HepG2 (cell line): ENCODE data around the gene HAUS7. TPM values are rescaled to one million over a fixed set of nuclear protein-coding genes. Genes with fewer than 3 reads are reported as not detected.

Source experiments
- ATAC-seq: fragments of 200-7000 bp; cut with Tn5 transposase; 3 replicates; pipeline ENCODE4 v1.9.1; 2020; ENCODE audit warnings: mild to moderate bottlenecking, moderate library complexity
- BruUV-seq: library from RNA; stranded (reverse); fragments of 400-500 nt; replicated peaks from 2 replicates; lab custom pipeline; 2021; lab: Mats Ljungman, UMichigan
- CTCF ChIA-PET: fragments of 300-600 bp; formaldehyde crosslinking; extraction: SDS; loops from one replicate; lab custom pipeline; 2021; ENCODE audit warnings: low total read pairs, inconsistent platforms, low intra/inter-chr PET ratio; lab: Yijun Ruan, JAX
- POLR2A ChIA-PET: fragments of 350-600 bp; sonication (Branson Sonifier 250); formaldehyde crosslinking; loops from one replicate; lab custom pipeline; 2020; ENCODE audit warnings: antibody characterized with exemption, inconsistent platforms; lab: Yijun Ruan, JAX
- DNase-seq: peaks from one replicate; pipeline ENCODE4 v3.0.0-alpha.2; 2015; ENCODE audit warnings: low spot score
- FAIRE-seq: peaks from 3 replicates; lab custom pipeline; 2011; peaks lifted over from hg19 to GRCh38; lab: Jason Lieb, UNC
- H2AFZ ChIP-seq: one replicate; pipeline ENCODE4 v1.6.1; 2011; ENCODE audit warnings: low read length, inconsistent platforms
- H3K27ac ChIP-seq: fragments of 300-600 bp; 3 replicates; pipeline ENCODE4 v1.8.0; 2011; ENCODE audit warnings: mixed run types, mild to moderate bottlenecking, mixed read lengths, low read length, inconsistent platforms; ENCODE audit not compliant: insufficient read depth; ENCODE audit errors: extremely low read length
- H3K27me3 ChIP-seq, 2 experiments: fragments of 200-600 bp in 1 of 2; 2 replicates in 1 of 2; 3 replicates in 1 of 2; pipeline versions ENCODE4 v1.6.0 to v1.8.0; 2011; ENCODE audit warnings: low read length in 2 of 2, mild to moderate bottlenecking in 2 of 2, moderate library complexity in 2 of 2, inconsistent platforms in 1 of 2; ENCODE audit not compliant: insufficient read depth in 2 of 2, control insufficient read depth in 1 of 2
- H3K36me3 ChIP-seq, 2 experiments: fragments of 200-600 bp in 1 of 2; replicated peaks in 1 of 2; 2 replicates in 1 of 2; 3 replicates in 1 of 2; pipeline versions ENCODE4 v1.5.1 to v1.8.0; 2011; ENCODE audit warnings: low read length in 2 of 2, inconsistent platforms in 1 of 2; ENCODE audit not compliant: insufficient read depth in 2 of 2, control insufficient read depth in 1 of 2
- H3K4me1 ChIP-seq: 2 replicates; pipeline ENCODE4 v1.5.1; 2012; ENCODE audit warnings: low read length, inconsistent platforms; ENCODE audit not compliant: insufficient read depth
- H3K4me2 ChIP-seq: 2 replicates; pipeline ENCODE4 v1.6.0; 2011; ENCODE audit warnings: low read depth, low read length, inconsistent platforms
- H3K4me3 ChIP-seq, 3 experiments: fragments of 200-600 bp in 1 of 3; sonication (generic), shearing (Covaris generic) in 1 of 3; replicated peaks in 1 of 3; 2 replicates each; pipeline ENCODE4 v1.5.1; 2011 to 2016; ENCODE audit warnings: low read length in 3 of 3, inconsistent platforms in 2 of 3, low read depth in 2 of 3, mild to moderate bottlenecking in 2 of 3, control low read depth in 1 of 3, mixed read lengths in 1 of 3; ENCODE audit not compliant: insufficient read depth in 1 of 3
- H3K79me2 ChIP-seq: one replicate; pipeline ENCODE4 v1.6.1; 2011; ENCODE audit warnings: low read length, inconsistent platforms; ENCODE audit not compliant: insufficient read depth
- H3K9ac ChIP-seq: 2 replicates; pipeline ENCODE4 v1.6.0; 2011; ENCODE audit warnings: mild to moderate bottlenecking, low read depth, low read length, inconsistent platforms; ENCODE audit not compliant: insufficient read depth
- H3K9me3 ChIP-seq: 2 replicates; pipeline ENCODE4 v1.5.1; 2012; ENCODE audit warnings: mild to moderate bottlenecking, low read length
- H4K20me1 ChIP-seq: 2 replicates; pipeline ENCODE4 v1.6.0; 2011; ENCODE audit warnings: inconsistent platforms, mild to moderate bottlenecking, low read length, moderate library complexity; ENCODE audit not compliant: insufficient read depth
- BCL6 ChIP-seq: IDR thresholded peaks from 2 replicates; pipeline ENCODE4 v1.6.1; 2016; ENCODE audit warnings: missing genetic modification reagents, missing compliant biosample characterization
- HDAC1 ChIP-seq: sonication (generic); formaldehyde crosslinking; IDR thresholded peaks from 2 replicates; pipeline ENCODE4 v1.5.1; 2020; ENCODE audit warnings: mild to moderate bottlenecking, missing genetic modification reagents
- LCORL ChIP-seq, 2 experiments: fragments of 450-650 bp in 1 of 2; sonication (generic) in 1 of 2; formaldehyde crosslinking in 1 of 2; IDR thresholded peaks; 2 replicates each; pipeline versions ENCODE4 v1.5.0 to v1.6.1; 2017 to 2020; ENCODE audit warnings: antibody characterized with exemption in 1 of 2, missing genetic modification reagents in 1 of 2
- NONO ChIP-seq, 2 experiments: fragments of 450-650 bp in 1 of 2; sonication (generic) in 1 of 2; formaldehyde crosslinking in 1 of 2; IDR thresholded peaks in 1 of 2; conservative IDR thresholded peaks in 1 of 2; 2 replicates each; pipeline versions ENCODE4 v1.6.1 to v1.8.0; 2017 to 2022; ENCODE audit warnings: mild to moderate bottlenecking in 1 of 2, missing genetic modification reagents in 1 of 2, moderate library complexity in 1 of 2
- NR2F6 ChIP-seq, 2 experiments: IDR thresholded peaks; 2 replicates each; pipeline ENCODE4 v1.6.1; 2016; ENCODE audit warnings: antibody characterized with exemption in 1 of 2, mild to moderate bottlenecking in 1 of 2
- POLR2A ChIP-seq, 2 experiments: IDR thresholded peaks; 2 replicates each; pipeline ENCODE4 v1.6.1; 2011; ENCODE audit warnings: low read depth in 2 of 2, low read length in 2 of 2, mild to moderate bottlenecking in 1 of 2, moderate library complexity in 1 of 2; ENCODE audit not compliant: insufficient read depth in 1 of 2
- SOX6 ChIP-seq, 2 experiments: fragments of 450-650 bp in 1 of 2; sonication (generic) in 1 of 2; formaldehyde crosslinking in 1 of 2; IDR thresholded peaks; 2 replicates each; pipeline versions ENCODE4 v1.4.0 to v1.6.1; 2017 to 2020; ENCODE audit warnings: antibody characterized with exemption in 1 of 2, mild to moderate bottlenecking in 1 of 2, missing genetic modification reagents in 1 of 2
- TOPORS ChIP-seq: sonication (generic); formaldehyde crosslinking; IDR thresholded peaks from 2 replicates; pipeline ENCODE4 v1.8.0; 2023; ENCODE audit warnings: mild to moderate bottlenecking, missing genetic modification reagents
- ZFY ChIP-seq: sonication (generic); formaldehyde crosslinking; IDR thresholded peaks from 2 replicates; pipeline ENCODE4 v1.4.0; 2020; ENCODE audit warnings: missing genetic modification reagents
- ZFYVE20 ChIP-seq: sonication (generic); formaldehyde crosslinking; IDR thresholded peaks from 2 replicates; pipeline ENCODE4 v1.8.0; 2023; ENCODE audit warnings: low read depth, mild to moderate bottlenecking, moderate library complexity, missing genetic modification reagents, borderline replicate concordance
- ZSCAN25 ChIP-seq: sonication (generic); formaldehyde crosslinking; IDR thresholded peaks from 2 replicates; pipeline ENCODE4 v1.8.0; 2022; ENCODE audit warnings: mild to moderate bottlenecking, missing genetic modification reagents
- WGBS: methylation state at CpG from one replicate; pipeline ENCODE4 v1.1.6; 2017; ENCODE audit warnings: low lambda C conversion rate; 5-methylcytosine and 5-hydroxymethylcytosine counted together
- in situ Hi-C: cut with HindIII; loops from 2 replicates; pipeline ENCODE4 v1.10.0; 2017; ENCODE audit warnings: low pct_unique_long_range_greater_than_20kb; ENCODE audit not compliant: extremely low pct_ligation_motif_present
- intact Hi-C: fragments of 100-400 bp; cut with micrococcal nuclease; formaldehyde crosslinking; loops from one replicate; pipeline ENCODE4 v1.10.0; 2022; ENCODE audit not compliant: unreplicated experiment
- polyA plus RNA-seq, 8 experiments: library from polyadenylated mRNA; depleted of rRNA in 3 of 8; stranded (reverse) in 7 of 8; unstranded in 1 of 8; fragments of >200 nt; fragmentation: Illumina TruSeq in 4 of 8; extraction: Trizol in 4 of 8; gene quantifications; 2 replicates each; pipeline versions ENCODE4 v1.2.1 to v1.2.3, GENCODE V29; 2011 to 2016; ENCODE audit warnings: low read depth in 4 of 8, missing spikeins in 1 of 8, mixed read lengths in 1 of 8; ENCODE audit not compliant: insufficient read depth in 1 of 8
- total RNA-seq, 5 experiments: library from RNA; depleted of rRNA; stranded (reverse); fragments of >200 nt; fragmentation: Illumina TruSeq; extraction: Trizol; gene quantifications; 2 replicates each; pipeline ENCODE4 v1.2.3, GENCODE V29; 2016; ENCODE audit warnings: low read depth in 1 of 5
- TF ChIP-seq, protein P1 (sequence below), 2 experiments: fragments of 450-650 bp in 1 of 2; sonication (generic) in 1 of 2; formaldehyde crosslinking; IDR thresholded peaks; 2 replicates each; pipeline versions ENCODE4 v1.5.0 to v1.8.0; 2020 to 2022; ENCODE audit warnings: mild to moderate bottlenecking in 1 of 2, missing genetic modification reagents in 1 of 2
- TF ChIP-seq, protein P2 (sequence below): sonication (generic); formaldehyde crosslinking; IDR thresholded peaks from 2 replicates; pipeline ENCODE4 v1.4.0; 2020; ENCODE audit warnings: missing genetic modification reagents
- TF ChIP-seq, protein P3 (sequence below): sonication (generic); formaldehyde crosslinking; conservative IDR thresholded peaks from 2 replicates; pipeline ENCODE4 v1.4.0; 2020; ENCODE audit warnings: mild to moderate bottlenecking, missing genetic modification reagents, moderate library complexity

Gene HAUS7
- total and polyA plus RNA-seq, 2 of the 13 experiments (the other 11 are each of a cell fraction or from before 2014, with no cell fraction given): 10.9 to 42.4 TPM

GRCh38 chrX:153491918-153492317 is 21.5 kb upstream of the HAUS7 start:
- POLR2A ChIA-PET: interaction anchor here (0.6 to 2.1 kb wide), 2 partner anchors 21 to 75 kb away, joined by 5 to 9 read pairs; partner anchors contain the start of gene HAUS7
- no peak for FAIRE-seq
- TF ChIP-seq NONO (IDR thresholded peaks at IDR 0.05) (no peak), NONO (CRISPR knock-in tag; conservative IDR thresholded peaks at IDR 0.05) (0 out of 2 replicates have a peak, but pooled peaks have one; percentile 28), LCORL (IDR thresholded peaks at IDR 0.05) (no peak), LCORL (CRISPR knock-in tag; IDR thresholded peaks at IDR 0.05) (0 out of 2 replicates have a peak, but pooled peaks have one; percentile 33), HDAC1 (peak; percentile 42; the same call in 1 of the 2 replicates), BCL6 (CRISPR knock-in tag) (peak; percentile 73), NR2F6 (IDR thresholded peaks at IDR 0.05) (peak; percentile 22; the same call in 1 of the 2 replicates), NR2F6 (CRISPR knock-in tag; IDR thresholded peaks at IDR 0.05) (no peak), SOX6 (IDR thresholded peaks at IDR 0.05) (no peak), SOX6 (CRISPR knock-in tag; IDR thresholded peaks at IDR 0.05) (peak; percentile 14; the same call in 1 of the 2 replicates), ZFYVE20 (CRISPR knock-in tag) (no peak), TOPORS (no peak), ZSCAN25 (0 out of 2 replicates have a peak, but pooled peaks have one; percentile 41), POLR2A (IDR thresholded peaks at IDR 0.05; ENCODE audit: insufficient read depth in 1 of 2, low read depth in 2 of 2, low read length in 2 of 2) (no peak), ZFY (CRISPR knock-in tag) (0 out of 2 replicates have a peak, but pooled peaks have one; percentile 15)
- TF ChIP-seq, protein P1, sequence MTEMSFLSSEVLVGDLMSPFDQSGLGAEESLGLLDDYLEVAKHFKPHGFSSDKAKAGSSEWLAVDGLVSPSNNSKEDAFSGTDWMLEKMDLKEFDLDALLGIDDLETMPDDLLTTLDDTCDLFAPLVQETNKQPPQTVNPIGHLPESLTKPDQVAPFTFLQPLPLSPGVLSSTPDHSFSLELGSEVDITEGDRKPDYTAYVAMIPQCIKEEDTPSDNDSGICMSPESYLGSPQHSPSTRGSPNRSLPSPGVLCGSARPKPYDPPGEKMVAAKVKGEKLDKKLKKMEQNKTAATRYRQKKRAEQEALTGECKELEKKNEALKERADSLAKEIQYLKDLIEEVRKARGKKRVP (CRISPR knock-in tag; IDR thresholded peaks at IDR 0.05): no peak
- TF ChIP-seq, protein P2, sequence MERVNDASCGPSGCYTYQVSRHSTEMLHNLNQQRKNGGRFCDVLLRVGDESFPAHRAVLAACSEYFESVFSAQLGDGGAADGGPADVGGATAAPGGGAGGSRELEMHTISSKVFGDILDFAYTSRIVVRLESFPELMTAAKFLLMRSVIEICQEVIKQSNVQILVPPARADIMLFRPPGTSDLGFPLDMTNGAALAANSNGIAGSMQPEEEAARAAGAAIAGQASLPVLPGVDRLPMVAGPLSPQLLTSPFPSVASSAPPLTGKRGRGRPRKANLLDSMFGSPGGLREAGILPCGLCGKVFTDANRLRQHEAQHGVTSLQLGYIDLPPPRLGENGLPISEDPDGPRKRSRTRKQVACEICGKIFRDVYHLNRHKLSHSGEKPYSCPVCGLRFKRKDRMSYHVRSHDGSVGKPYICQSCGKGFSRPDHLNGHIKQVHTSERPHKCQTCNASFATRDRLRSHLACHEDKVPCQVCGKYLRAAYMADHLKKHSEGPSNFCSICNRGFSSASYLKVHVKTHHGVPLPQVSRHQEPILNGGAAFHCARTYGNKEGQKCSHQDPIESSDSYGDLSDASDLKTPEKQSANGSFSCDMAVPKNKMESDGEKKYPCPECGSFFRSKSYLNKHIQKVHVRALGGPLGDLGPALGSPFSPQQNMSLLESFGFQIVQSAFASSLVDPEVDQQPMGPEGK (CRISPR knock-in tag): 0 out of 2 replicates have a peak, but pooled peaks have one; percentile 38
- TF ChIP-seq, protein P3, sequence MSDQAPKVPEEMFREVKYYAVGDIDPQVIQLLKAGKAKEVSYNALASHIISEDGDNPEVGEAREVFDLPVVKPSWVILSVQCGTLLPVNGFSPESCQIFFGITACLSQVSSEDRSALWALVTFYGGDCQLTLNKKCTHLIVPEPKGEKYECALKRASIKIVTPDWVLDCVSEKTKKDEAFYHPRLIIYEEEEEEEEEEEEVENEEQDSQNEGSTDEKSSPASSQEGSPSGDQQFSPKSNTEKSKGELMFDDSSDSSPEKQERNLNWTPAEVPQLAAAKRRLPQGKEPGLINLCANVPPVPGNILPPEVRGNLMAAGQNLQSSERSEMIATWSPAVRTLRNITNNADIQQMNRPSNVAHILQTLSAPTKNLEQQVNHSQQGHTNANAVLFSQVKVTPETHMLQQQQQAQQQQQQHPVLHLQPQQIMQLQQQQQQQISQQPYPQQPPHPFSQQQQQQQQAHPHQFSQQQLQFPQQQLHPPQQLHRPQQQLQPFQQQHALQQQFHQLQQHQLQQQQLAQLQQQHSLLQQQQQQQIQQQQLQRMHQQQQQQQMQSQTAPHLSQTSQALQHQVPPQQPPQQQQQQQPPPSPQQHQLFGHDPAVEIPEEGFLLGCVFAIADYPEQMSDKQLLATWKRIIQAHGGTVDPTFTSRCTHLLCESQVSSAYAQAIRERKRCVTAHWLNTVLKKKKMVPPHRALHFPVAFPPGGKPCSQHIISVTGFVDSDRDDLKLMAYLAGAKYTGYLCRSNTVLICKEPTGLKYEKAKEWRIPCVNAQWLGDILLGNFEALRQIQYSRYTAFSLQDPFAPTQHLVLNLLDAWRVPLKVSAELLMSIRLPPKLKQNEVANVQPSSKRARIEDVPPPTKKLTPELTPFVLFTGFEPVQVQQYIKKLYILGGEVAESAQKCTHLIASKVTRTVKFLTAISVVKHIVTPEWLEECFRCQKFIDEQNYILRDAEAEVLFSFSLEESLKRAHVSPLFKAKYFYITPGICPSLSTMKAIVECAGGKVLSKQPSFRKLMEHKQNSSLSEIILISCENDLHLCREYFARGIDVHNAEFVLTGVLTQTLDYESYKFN (CRISPR knock-in tag): peak; percentile 58; the same call in 1 of the 2 replicates

More at GRCh38 chrX:153491918-153492317, 21.5 kb upstream of the HAUS7 start:
- Histone ChIP-seq H3K79me2 (no peaks in the 10 kb centered on the region), H2AFZ (no peak overlapping the region), H3K27ac (no peak overlapping the region), H3K27me3 (0 out of 5 replicates have a peak, but pooled peaks cover 1 to 6% of the 10 kb centered on the region in 2 experiments), H3K4me3 (peak overlapping the region in 2 of 3 experiments; percentile 36 to 59; a peak in 3 of 6 replicates), H3K9ac (no peak overlapping the region), H3K36me3 (no peaks in the 10 kb centered on the region), H3K4me2 (peak overlapping the region; percentile 66), H3K4me1 (peaks cover 80% of the 10 kb centered on the region), H4K20me1 (no peaks in the 10 kb centered on the region), H3K9me3 (no peaks in the 10 kb centered on the region)
- ATAC-seq (peak; percentile 37), DNase-seq (no peak)
- BruUV-seq: no TSS peak
- CTCF ChIA-PET: interaction anchor here (1.1 kb wide), 1 partner anchor 31 kb away, joined by 3 read pairs; no protein-coding TSS in a partner anchor
- intact Hi-C loops: no loop called here
- in situ Hi-C loops: no loop called here
- no CpG with 5 or more reads among the region's 11 CpGs for WGBS
